Mesodermal cell (in vitro differentiated cells): ENCODE data around the gene DDX31.

Experiments used
- H3K27ac ChIP-seq: 2 replicates; pipeline ENCODE4 v1.7.0; 2013; ENCODE audit warnings: mild to moderate bottlenecking, low read depth, low read length, moderate library complexity; ENCODE audit not compliant: severe bottlenecking
- H3K36me3 ChIP-seq: 2 replicates; pipeline ENCODE4 v1.7.1; 2013; ENCODE audit warnings: mild to moderate bottlenecking, low read length, moderate library complexity; ENCODE audit not compliant: control insufficient read depth, insufficient read depth
- H3K4me1 ChIP-seq: one replicate; pipeline ENCODE4 v1.7.1; 2013; ENCODE audit warnings: mild to moderate bottlenecking, low read length; ENCODE audit not compliant: insufficient read depth, control insufficient read depth, poor library complexity, severe bottlenecking
- H3K4me3 ChIP-seq: 2 replicates; pipeline ENCODE4 v1.7.0; 2013; ENCODE audit warnings: low read length, control low read depth, mild to moderate bottlenecking; ENCODE audit not compliant: insufficient read depth, poor library complexity, severe bottlenecking; ENCODE audit errors: extremely low read depth
- H3K9me3 ChIP-seq: 2 replicates; pipeline ENCODE4 v1.7.1; 2013; ENCODE audit warnings: mild to moderate bottlenecking, low read length, moderate library complexity; ENCODE audit not compliant: control insufficient read depth
- WGBS, 2 experiments: methylation state at CpG; one replicate each; pipeline ENCODE4 v1.1.5; 2013; ENCODE audit warnings: missing lambda C conversion rate in 2 of 2; ENCODE audit not compliant: insufficient coverage in 2 of 2; 5-methylcytosine and 5-hydroxymethylcytosine counted together

The DDX31 gene

DNA sequence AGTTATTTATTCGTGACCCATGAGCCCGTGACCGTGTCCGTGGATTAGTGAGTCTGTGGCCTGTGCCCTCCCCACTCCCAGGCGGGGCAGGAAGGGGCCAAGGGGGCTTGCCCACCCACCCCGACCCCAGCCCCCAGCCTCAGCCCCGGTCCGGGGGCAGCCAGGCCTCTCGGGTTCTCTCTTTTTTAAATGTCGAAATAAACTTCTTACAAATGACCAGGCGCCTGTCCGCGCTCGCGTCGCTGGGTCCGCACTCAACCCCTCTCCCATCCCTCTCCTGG, 79.8 kb downstream of the DDX31 start:
- Histone ChIP-seq H3K4me3 (no peak overlapping the region), H3K9me3 (no peaks in the 10 kb centered on the region), H3K4me1 (peaks cover 22% of the 10 kb centered on the region), H3K27ac (no peak overlapping the region), H3K36me3 (peaks cover 14% of the 10 kb centered on the region)
- WGBS, 2 experiments, result 1 to 2% methylated on average over 9 to 14 of the region's 17 CpGs

DNA sequence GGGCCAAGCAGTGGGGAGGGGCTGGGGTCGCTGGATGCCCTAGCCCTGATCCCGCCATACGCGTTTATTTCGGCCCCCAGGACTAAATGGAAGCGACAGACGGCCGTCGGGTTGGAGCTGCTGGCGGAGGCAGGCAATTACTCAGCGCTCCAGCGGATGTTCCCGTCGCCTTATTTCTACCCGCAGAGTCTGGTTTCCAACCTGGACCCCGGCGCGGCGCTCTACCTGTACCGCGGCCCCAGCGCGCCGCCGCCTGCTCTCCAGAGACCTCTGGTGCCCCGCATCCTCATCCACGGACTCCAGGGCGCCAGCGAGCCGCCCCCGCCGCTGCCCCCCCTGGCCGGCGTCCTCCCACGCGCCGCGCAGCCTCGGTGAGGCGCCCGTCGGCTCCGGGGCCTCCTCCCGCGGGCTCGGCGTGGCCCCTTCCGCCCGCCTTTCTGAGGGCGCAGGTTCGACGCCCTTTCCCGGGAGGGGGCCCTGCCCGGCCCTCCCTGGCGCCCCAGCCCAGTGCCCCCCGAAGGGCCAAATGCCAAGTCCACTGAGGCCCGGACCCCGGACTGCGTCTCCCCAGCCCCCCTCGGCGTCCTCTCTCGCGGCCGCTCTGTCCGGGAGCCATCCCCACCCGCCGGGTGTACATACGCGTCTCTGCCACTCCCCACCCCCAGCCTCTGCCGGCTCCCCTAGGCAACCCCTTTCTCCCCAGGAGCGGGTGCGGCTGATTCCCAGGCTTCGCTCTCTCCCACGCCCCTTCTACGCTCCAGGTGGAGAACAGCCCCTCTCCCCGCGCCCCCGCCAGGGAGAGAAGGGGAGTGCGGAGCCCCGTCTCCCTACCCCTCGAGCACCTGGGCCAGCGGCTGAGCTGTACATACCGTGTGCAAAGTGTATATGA, 80.4 kb downstream of the DDX31 start:
- 2% methylated on average over 51 to 66 of the region's 83 CpGs for WGBS, 2 experiments

DNA sequence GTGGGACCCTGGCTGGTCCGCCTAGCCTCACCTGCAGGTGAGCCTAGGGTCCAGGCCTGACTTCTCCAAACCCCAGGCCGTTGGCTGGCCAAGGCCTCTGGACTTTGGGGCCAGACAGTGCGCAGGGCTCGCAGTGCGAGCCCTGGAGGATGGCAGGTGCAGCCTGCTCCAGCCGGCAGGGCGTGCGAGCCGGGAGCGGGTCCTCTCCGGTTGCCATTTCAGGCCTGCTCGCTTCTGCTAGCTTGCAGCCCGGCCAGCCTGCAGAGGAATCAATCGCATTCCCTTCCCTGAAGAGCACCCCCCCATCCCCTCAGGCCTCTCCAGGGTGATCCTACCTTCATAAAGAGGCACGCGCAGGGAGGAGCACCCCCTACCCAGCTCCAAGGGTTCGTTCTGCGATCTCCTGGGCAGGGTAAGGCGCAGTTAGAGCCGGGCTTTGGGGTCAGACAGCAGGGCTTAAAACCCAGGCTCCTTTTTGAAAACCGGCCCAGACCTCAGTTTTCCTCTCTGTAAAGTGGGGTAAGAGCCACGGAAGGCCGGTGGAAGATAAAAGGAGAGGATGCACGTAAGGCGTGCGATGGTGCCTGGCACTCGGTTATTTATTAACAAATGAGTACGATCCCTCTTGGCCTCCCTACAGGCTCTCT, 81.2 kb downstream of the DDX31 start:
- 5 to 6% methylated on average over 21 of the region's 28 CpGs for WGBS, 2 experiments
- peaks cover 3% of the 10 kb centered on the region for H3K36me3 ChIP-seq
- H3K4me1 ChIP-seq, result peaks cover 33% of the 10 kb centered on the region

More for the DNA sequence above, 80.4 kb downstream of the DDX31 start:
- Histone ChIP-seq H3K4me3 (no peak overlapping the region), H3K4me1 (peaks cover 27% of the 10 kb centered on the region), H3K36me3 (peaks cover 8% of the 10 kb centered on the region), H3K9me3 (no peaks in the 10 kb centered on the region), H3K27ac (no peak overlapping the region)

DNA sequence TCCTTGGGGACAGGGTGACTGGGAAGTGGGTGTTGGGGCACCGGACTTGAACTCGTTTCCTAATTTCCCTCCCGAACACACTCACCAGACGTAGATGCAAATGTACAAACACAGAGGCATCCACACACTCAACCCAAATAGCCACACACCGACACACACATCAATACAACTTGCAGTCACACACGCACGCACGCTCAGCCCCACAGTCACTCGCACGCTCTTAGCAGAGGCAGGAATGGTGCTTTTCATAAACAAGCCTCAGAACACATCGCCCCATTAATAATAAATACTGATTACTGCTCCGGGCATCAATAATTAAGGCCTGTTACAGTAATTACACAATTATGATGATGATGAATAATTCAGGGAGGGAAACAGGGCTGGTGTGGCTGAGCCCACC, 81.7 kb downstream of the DDX31 start:
- Histone ChIP-seq H3K36me3 (no peaks in the 10 kb centered on the region), H3K4me1 (peaks cover 39% of the 10 kb centered on the region), H3K9me3 (no peaks in the 10 kb centered on the region), H3K4me3 (no peak overlapping the region), H3K27ac (no peak overlapping the region)
- WGBS, 2 experiments, result 44 to 46% methylated on average over 6 to 10 of the region's 12 CpGs

More for the DNA sequence above, 81.2 kb downstream of the DDX31 start:
- Histone ChIP-seq H3K27ac (no peak overlapping the region), H3K9me3 (no peaks in the 10 kb centered on the region), H3K4me3 (no peak overlapping the region)

DNA sequence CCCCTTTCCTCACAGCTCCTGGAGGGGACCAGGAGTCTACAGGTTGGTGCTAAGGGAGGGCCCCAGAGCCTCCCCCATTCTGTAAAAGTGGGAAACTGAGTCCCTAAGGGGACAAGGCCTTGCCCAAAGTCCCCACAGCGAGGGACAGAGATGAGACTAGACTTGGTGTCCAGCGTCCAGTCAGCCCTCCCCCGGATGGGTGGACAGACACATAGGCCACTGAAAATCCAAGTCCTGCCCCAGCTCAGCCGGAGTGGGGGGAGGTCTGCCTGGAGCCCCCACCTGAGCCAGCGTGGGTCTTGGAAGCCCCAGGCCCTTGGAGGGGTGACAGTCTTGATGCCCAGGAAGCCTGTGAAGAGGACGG, 82.2 kb downstream of the DDX31 start:
- H3K36me3 ChIP-seq, result no peaks in the 10 kb centered on the region
- no peaks in the 10 kb centered on the region for H3K9me3 ChIP-seq
- H3K27ac ChIP-seq, result no peak overlapping the region
- WGBS, 2 experiments, result 35 to 36% methylated on average over 6 of the region's 6 CpGs
- H3K4me1 ChIP-seq, result peaks cover 43% of the 10 kb centered on the region
- no peak overlapping the region for H3K4me3 ChIP-seq

DNA sequence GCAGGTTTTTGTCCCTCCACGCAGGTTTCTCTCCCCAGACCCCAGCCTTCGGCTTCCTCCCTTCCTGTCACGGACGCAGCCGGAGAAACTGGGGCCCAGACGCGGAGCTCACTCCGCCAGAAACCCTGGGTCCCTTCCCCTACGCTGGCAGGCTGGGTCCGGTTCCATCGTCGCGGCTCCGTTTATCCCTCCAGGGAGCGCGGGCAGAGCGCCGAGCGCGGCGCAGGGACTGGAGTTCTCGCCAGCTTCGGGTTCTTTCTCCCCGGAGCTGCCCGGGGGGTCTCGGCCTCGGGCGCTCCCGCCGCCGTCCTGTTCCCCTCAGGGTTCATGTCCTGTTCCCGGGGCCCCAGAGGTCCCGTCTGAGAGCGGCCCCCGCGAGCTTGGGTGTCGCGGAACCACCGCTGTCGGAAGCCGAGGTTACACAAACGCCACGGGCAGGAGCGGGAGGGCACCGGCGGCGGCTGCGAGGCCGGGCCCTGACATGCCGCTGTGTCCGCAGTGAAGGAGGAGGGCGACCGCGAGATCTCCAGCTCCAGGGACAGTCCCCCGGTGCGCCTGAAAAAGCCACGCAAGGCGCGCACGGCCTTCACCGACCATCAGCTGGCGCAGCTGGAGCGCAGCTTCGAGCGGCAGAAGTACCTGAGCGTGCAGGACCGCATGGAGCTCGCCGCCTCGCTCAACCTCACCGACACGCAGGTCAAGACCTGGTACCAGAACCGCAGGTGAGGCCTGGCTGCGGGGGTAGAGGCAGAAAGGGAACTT, 82.8 kb downstream of the DDX31 start:
- 1 to 2% methylated on average over 67 to 71 of the region's 74 CpGs for WGBS, 2 experiments
- H3K9me3 ChIP-seq, result no peaks in the 10 kb centered on the region
- no peaks in the 10 kb centered on the region for H3K36me3 ChIP-seq
- H3K4me3 ChIP-seq, result no peak overlapping the region
- no peak overlapping the region for H3K27ac ChIP-seq
- H3K4me1 ChIP-seq, result peaks cover 39% of the 10 kb centered on the region

DNA sequence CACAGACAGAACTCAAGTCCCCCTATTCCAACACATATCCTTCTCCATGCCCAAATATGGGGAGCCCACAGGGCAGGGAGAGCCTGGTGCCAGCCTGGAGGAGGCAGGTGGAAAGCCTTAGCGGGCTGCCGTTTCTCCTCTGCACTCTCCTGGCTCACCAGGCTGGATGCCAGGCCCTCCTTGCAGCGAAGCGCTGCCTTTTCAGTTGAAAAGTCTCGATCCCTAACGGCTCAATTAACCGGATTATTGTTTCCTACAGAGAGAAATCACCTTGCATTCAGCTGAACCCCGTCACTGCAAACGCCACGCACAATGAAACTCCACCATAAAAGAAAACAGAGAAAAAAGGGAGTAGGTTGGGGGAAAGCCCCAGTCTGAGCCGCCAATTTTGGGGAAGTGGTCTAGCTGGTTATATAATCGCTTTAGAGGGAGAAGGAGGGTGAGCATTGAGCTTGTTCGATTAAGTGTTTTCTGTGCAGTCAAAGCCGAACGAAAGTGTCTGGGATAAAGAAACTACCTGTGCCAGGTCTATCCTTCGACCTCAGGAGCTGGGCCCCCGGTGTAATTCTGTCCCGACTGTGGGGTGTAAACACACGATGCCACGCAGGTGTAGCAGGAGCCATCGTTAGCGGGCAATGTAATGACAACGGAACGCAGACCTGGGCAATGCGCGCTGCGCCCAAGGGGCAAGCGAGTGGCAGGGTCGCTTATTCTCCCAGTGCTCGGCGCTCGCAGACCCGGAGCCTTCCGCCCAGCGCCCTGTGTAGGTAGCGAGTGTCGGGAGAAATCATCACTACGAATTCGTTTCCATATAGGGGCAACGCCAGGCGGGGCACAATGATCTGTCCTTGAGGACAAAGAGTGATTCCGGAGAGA, 83.6 kb downstream of the DDX31 start:
- H3K4me1 ChIP-seq, result peaks cover 39% of the 10 kb centered on the region
- no peak overlapping the region for H3K4me3 ChIP-seq
- WGBS, 2 experiments, result 3 to 5% methylated on average over 35 to 36 of the region's 42 CpGs
- H3K9me3 ChIP-seq, result no peaks in the 10 kb centered on the region
- no peaks in the 10 kb centered on the region for H3K36me3 ChIP-seq
- H3K27ac ChIP-seq, result no peak overlapping the region

DNA sequence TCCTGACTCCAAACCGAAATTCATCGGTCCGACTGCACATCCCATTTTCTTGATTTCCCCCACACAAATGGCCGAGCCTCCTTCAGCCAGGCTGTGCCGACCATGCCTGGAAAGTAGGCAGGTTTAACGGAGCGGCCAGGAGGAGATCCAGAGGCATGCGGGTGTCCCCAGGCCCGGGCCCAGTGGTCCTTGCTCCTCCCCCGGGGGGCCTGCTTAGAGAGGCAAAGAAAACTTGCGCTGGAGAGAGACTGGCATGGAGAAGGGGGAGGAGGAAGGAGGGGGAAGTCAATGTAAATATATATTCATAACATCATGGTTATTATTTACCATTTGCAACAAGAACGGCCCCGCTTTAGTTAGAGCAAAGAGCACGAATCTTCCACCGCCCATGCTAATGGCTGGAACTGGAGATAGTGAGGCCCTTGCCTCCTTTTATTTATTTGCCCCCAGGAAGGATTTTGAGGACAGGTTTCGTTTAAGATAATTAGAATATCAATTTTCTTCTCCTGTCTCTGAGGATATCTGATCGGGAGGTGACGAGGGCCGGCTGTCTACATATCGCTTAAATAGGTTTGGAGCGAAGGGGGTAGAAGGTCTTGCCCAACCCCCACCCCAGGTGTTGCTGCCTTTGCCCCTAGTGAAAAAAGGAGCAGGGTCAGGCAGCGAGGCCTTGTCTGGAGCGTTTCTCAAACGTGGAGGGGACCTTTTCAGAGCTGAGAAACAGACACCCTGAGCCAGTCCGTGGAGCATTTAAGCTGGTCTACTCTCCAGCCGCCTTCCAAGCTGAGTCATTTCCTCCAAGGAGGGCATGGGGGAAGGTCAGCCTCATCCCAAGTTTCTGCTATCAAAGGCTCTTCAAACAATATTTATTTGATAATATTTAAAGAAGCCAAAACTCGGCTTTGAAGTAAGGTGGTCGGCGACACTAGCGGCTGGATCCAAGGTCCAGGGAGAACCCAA, 84.9 kb downstream of the DDX31 start:
- Histone ChIP-seq H3K27ac (no peak overlapping the region), H3K4me3 (no peak overlapping the region), H3K4me1 (peaks cover 39% of the 10 kb centered on the region), H3K9me3 (no peaks in the 10 kb centered on the region), H3K36me3 (no peaks in the 10 kb centered on the region)
- WGBS, 2 experiments, result 3 to 4% methylated on average over 18 to 20 of the region's 30 CpGs

DNA sequence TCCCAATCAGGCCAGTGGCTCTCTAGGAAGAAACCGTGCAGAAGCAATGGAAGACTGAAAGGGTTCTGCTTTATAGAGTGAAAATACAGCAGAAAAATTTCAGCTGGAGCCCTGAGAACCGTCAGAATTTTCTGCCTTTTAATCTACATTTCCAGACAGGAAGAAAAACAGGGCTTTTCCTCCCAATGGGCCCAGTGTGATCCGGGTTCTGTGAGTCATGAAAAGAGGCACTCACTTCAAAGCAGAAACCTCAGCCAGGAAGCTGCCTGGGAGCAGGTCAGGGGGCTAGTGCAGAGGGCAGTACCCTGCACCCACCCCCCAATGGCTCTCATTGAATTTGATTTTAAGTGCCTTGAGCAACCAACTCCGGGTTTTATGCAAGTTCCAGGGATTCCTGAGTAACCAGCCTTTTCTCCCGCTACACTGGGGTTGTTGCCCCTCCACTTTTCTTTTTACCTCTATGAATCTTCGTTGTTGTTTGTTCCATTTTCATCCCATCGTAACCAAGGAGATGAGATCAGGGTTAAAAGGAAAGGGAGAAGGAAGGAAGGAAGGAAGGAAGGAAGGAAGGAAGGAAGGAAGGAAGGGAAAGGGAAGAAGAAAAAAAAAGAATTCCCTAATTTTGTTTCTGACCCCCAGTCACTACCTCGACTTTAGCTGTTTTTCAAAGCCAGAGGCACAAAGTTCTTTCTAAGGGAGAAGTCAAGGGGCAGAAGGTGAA, 86.0 kb downstream of the DDX31 start:
- Histone ChIP-seq H3K4me1 (peaks cover 39% of the 10 kb centered on the region), H3K9me3 (no peaks in the 10 kb centered on the region), H3K27ac (no peak overlapping the region), H3K36me3 (no peaks in the 10 kb centered on the region), H3K4me3 (no peak overlapping the region)
- WGBS, 2 experiments, result 0% methylated on average over 5 of the region's 8 CpGs
